Stimulated activated CD4-positive, alpha-beta T cell treated with anti-CD3 and anti-CD28 coated beads, Interleukin-4, amount 100 ng/mL, for 24 hours (primary cell): Measurements from ENCODE around the gene RFTN1.

Experiments
- DNase-seq: peaks from one replicate; pipeline ENCODE4 v3.0.0-alpha.2; 2020

The RFTN1 gene

GRCh38 chr3:16373341-16373946, 140.1 kb downstream of the RFTN1 start:
- no peak for DNase-seq

GRCh38 chr3:16372362-16373292, 140.9 kb downstream of the RFTN1 start:
- no peak for DNase-seq

- no peak for DNase-seq
These were observed 142.4 kb downstream of the RFTN1 start for GRCh38 chr3:16370872-16371740.

GRCh38 chr3:16370503-16370871, 143.0 kb downstream of the RFTN1 start:
- no peak for DNase-seq

GRCh38 chr3:16369885-16370284, 143.6 kb downstream of the RFTN1 start:
- DNase-seq = no peak

- DNase-seq = no peak
These were observed 144.2 kb downstream of the RFTN1 start for GRCh38 chr3:16369276-16369675.

- DNase-seq = no peak
These were observed 146.9 kb downstream of the RFTN1 start for GRCh38 chr3:16366581-16366980.

- no peak for DNase-seq
These were observed 147.9 kb downstream of the RFTN1 start for GRCh38 chr3:16365491-16366128.

- no peak for DNase-seq
These were observed 148.5 kb downstream of the RFTN1 start for GRCh38 chr3:16364963-16365362.

GRCh38 chr3:16364323-16364722, 149.2 kb downstream of the RFTN1 start:
- DNase-seq = no peak

- DNase-seq = no peak
These were observed 149.9 kb downstream of the RFTN1 start for GRCh38 chr3:16363636-16364035.

- no peak for DNase-seq
These were observed 150.7 kb downstream of the RFTN1 start for GRCh38 chr3:16362770-16363169.

GRCh38 chr3:16361087-16361486, 152.4 kb downstream of the RFTN1 start:
- no peak for DNase-seq

GRCh38 chr3:16359331-16359730, 154.2 kb downstream of the RFTN1 start:
- no peak for DNase-seq

- DNase-seq = no peak
These were observed 155.2 kb downstream of the RFTN1 start for GRCh38 chr3:16358336-16358735.

- no peak for DNase-seq
These were observed 156.0 kb downstream of the RFTN1 start for GRCh38 chr3:16357186-16358121.

- DNase-seq = no peak
These were observed 157.7 kb downstream of the RFTN1 start for GRCh38 chr3:16355828-16356227.

GRCh38 chr3:16354291-16354690, 159.2 kb downstream of the RFTN1 start:
- DNase-seq = no peak

- DNase-seq = no peak
These were observed 161.1 kb downstream of the RFTN1 start for GRCh38 chr3:16352428-16352827.

GRCh38 chr3:16350597-16351318, 162.7 kb downstream of the RFTN1 start:
- DNase-seq = no peak

GRCh38 chr3:16349986-16350596, 163.4 kb downstream of the RFTN1 start:
- no peak for DNase-seq
